Measurements from ENCODE around the gene ELANE. TPM values are rescaled to one million over a fixed set of nuclear protein-coding genes. Genes with fewer than 3 reads are reported as not detected.

The ELANE gene
- polyA plus RNA-seq, 1 experiment: not detected

GRCh38 chr19:871446-872265, 19.6 kb downstream of the ELANE start:
- CTCF ChIA-PET: no interaction called here
- H3K4me3 ChIP-seq (ENCODE audit: low read depth, low read length): no peak overlapping the region
- no peak overlapping the region for H3K27ac ChIP-seq (ENCODE audit: low read depth, low read length)
- TF ChIP-seq CTCF (IDR thresholded peaks at IDR 0.05; ENCODE audit: low read depth, low read length): no peak
- no peak for DNase-seq (ENCODE audit: low read depth, low spot score)
- POLR2A ChIA-PET: interaction anchor here (0.5 kb wide), 1 partner anchor 113 kb away, joined by 4 read pairs; the partner anchor contains the start of gene WDR18
- H3K9me3 ChIP-seq (ENCODE audit: control insufficient read depth, insufficient read depth, low read length): peaks cover 9% of the 10 kb centered on the region; the same call in 1 of the 2 replicates
- no peaks in the 10 kb centered on the region for H3K27me3 ChIP-seq (ENCODE audit: control insufficient read depth, insufficient read depth, low read length)

GRCh38 chr19:872266-872951, 20.3 kb downstream of the ELANE start:
- ChIA-PET CTCF (no interaction called here), POLR2A (no interaction called here)
- DNase-seq (ENCODE audit: low read depth, low spot score): no peak
- Histone ChIP-seq H3K9me3 (ENCODE audit: control insufficient read depth, insufficient read depth, low read length) (peaks cover 9% of the 10 kb centered on the region; the same call in 1 of the 2 replicates), H3K27ac (ENCODE audit: low read depth, low read length) (no peak overlapping the region), H3K27me3 (ENCODE audit: control insufficient read depth, insufficient read depth, low read length) (no peaks in the 10 kb centered on the region), H3K4me3 (ENCODE audit: low read depth, low read length) (no peak overlapping the region)
- TF ChIP-seq CTCF (IDR thresholded peaks at IDR 0.05; ENCODE audit: low read depth, low read length): no peak

DNA sequence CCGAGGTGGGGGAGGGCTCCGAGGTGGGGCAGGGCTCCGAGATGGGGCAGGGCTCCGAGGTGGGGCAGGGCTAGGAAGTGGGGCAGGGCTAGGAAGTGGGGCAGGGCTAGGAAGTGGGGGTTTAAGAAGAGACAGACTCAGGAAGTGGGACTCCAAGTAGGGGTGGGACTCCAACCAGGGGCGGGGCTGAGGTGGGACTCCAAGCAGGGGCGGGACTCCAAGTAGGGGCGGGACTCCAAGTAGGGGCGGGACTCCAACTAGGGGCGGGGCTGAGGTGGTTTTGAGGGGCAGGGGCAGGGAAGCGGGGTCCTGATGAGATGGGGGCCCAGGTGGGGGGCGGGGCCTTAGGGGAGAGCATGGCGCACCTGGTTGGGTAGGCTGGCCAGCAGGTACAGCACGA, 21.0 kb downstream of the ELANE start:
- Histone ChIP-seq H3K4me3 (ENCODE audit: low read depth, low read length) (no peak overlapping the region), H3K9me3 (ENCODE audit: control insufficient read depth, insufficient read depth, low read length) (peaks cover 9% of the 10 kb centered on the region; the same call in 1 of the 2 replicates), H3K27ac (ENCODE audit: low read depth, low read length) (no peak overlapping the region), H3K27me3 (ENCODE audit: control insufficient read depth, insufficient read depth, low read length) (no peaks in the 10 kb centered on the region)
- DNase-seq (ENCODE audit: low read depth, low spot score): no peak
- TF ChIP-seq CTCF (IDR thresholded peaks at IDR 0.05; ENCODE audit: low read depth, low read length): no peak
- ChIA-PET CTCF (no interaction called here), POLR2A (no interaction called here)

DNA sequence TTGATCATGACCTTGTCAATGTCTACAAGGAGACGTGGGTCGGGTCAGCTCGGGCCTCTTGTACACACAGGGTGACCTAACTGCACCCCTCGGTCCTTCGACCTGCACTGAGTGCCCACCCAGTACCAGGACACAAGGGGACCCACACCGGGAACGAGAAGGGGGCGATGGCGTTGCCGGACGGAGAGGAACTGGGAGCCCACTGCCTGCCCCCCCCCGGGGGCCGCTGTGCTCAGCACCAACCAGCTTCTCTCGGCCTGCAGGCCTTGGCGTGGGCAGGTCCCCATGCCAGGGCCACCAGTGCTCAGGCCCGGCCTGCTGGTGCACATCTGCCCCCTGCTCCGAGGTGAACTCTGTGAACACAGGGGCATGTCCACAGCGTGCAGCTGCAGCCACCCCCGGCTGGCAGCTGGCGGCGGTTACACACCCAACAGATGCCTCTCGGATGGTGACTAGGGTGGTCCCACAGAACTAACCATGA, 21.5 kb downstream of the ELANE start:
- ChIA-PET CTCF (no interaction called here), POLR2A (no interaction called here)
- no peak for TF ChIP-seq CTCF (IDR thresholded peaks at IDR 0.05; ENCODE audit: low read depth, low read length)

More for the DNA sequence above, 21.5 kb downstream of the ELANE start:
- Histone ChIP-seq H3K27me3 (ENCODE audit: control insufficient read depth, insufficient read depth, low read length) (no peaks in the 10 kb centered on the region), H3K27ac (ENCODE audit: low read depth, low read length) (no peak overlapping the region), H3K9me3 (ENCODE audit: control insufficient read depth, insufficient read depth, low read length) (peaks cover 9% of the 10 kb centered on the region; the same call in 1 of the 2 replicates), H3K4me3 (ENCODE audit: low read depth, low read length) (no peak overlapping the region)
- no peak for DNase-seq (ENCODE audit: low read depth, low spot score)
